ENCODE measurements around the gene C16orf86.

C16orf86 gene

DNA sequence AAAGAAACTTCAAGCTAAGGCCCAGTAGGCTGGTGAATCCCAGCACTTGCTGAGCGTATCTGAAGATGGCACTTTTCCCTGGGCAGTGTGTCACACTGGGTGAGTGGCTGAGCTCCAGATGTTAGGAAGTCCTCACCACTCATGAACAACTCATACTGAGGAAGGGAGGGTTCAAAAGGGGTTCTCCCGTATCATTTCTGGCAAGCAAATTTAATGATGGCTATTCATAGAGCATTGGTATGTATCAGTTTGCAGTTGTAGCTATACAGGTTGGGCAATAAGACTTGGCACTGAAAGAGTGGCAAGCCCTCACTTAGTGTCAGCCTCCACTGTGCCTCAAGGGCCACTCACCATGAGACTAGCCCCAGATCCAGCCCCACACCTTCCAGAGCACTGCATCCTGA is 41.8 kb downstream of the C16orf86 start:
- H3K4me3 ChIP-seq (ENCODE audit: low read depth, low read length), result no peak overlapping the region
- TF ChIP-seq, protein P1, sequence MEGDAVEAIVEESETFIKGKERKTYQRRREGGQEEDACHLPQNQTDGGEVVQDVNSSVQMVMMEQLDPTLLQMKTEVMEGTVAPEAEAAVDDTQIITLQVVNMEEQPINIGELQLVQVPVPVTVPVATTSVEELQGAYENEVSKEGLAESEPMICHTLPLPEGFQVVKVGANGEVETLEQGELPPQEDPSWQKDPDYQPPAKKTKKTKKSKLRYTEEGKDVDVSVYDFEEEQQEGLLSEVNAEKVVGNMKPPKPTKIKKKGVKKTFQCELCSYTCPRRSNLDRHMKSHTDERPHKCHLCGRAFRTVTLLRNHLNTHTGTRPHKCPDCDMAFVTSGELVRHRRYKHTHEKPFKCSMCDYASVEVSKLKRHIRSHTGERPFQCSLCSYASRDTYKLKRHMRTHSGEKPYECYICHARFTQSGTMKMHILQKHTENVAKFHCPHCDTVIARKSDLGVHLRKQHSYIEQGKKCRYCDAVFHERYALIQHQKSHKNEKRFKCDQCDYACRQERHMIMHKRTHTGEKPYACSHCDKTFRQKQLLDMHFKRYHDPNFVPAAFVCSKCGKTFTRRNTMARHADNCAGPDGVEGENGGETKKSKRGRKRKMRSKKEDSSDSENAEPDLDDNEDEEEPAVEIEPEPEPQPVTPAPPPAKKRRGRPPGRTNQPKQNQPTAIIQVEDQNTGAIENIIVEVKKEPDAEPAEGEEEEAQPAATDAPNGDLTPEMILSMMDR (IDR thresholded peaks at IDR 0.05; ENCODE audit: borderline replicate concordance, insufficient read depth, low read depth, low read length), result no peak

DNA sequence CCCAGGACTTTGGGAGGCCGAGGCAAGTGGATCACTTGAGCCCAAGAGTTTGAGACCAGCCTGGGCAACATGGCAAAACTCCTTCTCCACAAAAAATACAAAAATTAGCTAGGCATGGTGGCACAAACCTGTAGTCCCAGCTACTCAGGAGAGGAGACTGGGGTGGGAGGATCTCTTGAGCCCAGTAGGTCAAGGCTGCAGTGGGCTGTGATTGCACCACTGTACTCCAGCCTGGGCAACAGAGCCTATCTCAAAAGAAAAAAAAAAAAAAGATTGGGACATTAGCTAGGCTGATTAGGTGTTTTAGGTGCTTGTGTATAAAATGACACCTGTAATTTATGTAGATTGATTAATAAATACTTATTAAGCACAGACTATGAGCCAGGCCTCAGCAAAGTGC is 42.4 kb downstream of the C16orf86 start:
- H3K4me3 ChIP-seq (ENCODE audit: low read depth, low read length), result no peak overlapping the region
- TF ChIP-seq, protein P1 (IDR thresholded peaks at IDR 0.05; ENCODE audit: borderline replicate concordance, insufficient read depth, low read depth, low read length), result no peak

DNA sequence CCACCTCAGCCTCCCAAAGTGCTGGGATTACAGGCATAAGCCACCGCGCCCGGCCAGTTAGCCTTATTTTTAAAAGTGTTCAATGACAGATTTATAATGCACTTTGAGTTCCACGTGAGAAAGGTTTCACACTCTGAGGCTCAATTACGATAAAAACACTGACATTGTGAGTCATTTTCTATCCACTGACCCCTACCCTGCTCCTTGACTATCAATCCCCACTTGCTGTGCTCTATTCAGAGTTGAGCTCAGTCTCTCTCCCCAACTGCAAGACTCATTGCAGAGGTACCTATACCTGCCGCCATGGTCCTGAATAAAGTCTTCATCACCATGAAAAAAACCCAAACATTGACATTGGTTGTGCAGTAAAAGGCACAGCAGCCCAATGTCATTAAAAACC is 44.0 kb downstream of the C16orf86 start:
- TF ChIP-seq, protein P1 (IDR thresholded peaks at IDR 0.05; ENCODE audit: borderline replicate concordance, insufficient read depth, low read depth, low read length), result no peak
- no peak overlapping the region for H3K4me3 ChIP-seq (ENCODE audit: low read depth, low read length)

DNA sequence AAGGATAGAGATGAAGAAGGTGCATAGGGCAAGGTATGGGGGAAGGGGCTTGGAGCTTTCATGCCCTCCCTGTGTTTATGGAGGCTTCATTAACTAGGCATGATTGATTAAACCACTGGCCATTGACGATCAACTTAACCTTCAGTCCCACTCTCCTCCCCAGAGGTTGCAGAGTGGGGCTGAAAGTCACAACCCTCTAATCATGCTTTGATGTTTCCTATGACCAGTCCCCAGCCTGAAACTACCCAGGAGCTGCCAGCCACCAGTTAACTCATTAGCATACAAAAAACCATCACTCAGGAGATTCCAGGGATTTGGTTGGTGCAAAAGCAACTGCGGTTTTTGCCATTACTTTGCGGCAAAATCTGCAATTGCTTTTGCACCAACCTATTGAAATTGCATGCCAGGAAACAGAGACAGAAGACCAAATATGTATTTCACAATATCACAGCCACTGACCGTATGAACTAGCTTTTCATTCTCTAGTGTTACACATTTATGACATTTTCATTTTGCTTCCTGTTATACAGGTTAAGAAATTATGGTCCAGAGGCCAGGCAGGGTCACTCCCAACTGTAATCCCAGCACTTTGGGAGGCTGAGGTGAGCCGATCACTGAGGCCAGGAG is 47.1 kb downstream of the C16orf86 start:
- TF ChIP-seq, protein P1 (IDR thresholded peaks at IDR 0.05; ENCODE audit: borderline replicate concordance, insufficient read depth, low read depth, low read length), result no peak
- H3K4me3 ChIP-seq (ENCODE audit: low read depth, low read length), result no peak overlapping the region

DNA sequence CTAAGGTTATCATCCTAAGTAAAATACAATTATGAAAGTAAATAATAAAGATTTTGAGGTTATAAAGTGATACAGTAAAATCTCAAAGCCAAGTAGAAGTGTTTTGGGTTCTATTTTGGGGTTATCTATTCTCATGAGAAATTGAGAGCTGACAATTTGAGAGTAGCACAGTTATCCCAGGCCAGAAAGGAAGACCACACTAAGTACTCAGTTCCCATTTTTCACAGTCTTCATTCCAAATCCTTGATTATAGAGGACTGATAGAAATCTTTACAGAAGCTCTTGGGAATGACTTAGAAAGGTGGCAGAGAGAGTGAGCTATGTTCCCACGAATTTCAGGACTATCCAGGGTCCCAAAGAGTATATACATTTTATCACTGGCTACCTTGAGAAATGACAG is 47.9 kb downstream of the C16orf86 start:
- no peak overlapping the region for H3K4me3 ChIP-seq (ENCODE audit: low read depth, low read length)
- TF ChIP-seq, protein P1 (IDR thresholded peaks at IDR 0.05; ENCODE audit: borderline replicate concordance, insufficient read depth, low read depth, low read length), result no peak

DNA sequence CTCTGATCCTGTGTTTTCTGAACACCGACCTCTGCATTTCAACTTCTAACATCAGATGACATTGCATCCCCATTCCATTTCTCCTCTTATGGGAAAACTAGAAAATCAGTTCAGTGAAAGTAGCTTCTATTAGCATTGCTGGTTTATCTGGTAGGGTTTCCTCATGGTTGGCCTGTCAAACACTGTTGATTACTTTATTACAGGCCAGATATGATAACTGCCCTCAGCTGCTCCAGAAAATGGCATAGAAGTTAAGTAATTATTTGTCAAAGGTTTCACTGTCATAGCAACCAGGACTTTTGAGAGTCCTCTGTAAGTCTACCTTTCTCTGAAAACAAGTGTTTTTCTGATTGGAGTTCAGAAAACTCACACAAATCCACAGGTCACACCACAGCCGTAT is 49.5 kb downstream of the C16orf86 start:
- no peak overlapping the region for H3K4me3 ChIP-seq (ENCODE audit: low read depth, low read length)
- TF ChIP-seq, protein P1 (IDR thresholded peaks at IDR 0.05; ENCODE audit: borderline replicate concordance, insufficient read depth, low read depth, low read length), result no peak
